HepG2 (cell line): ENCODE measurements around the gene ZNF839. TPM values are rescaled to one million over a fixed set of nuclear protein-coding genes. Genes with fewer than 3 reads are reported as not detected.
A peak's percentile ranks its signal among the peaks of the same experiment; 100 is the strongest.

Source experiments
- FOXA1 ChIP-seq, 2 experiments: fragments of 450-650 bp in 1 of 2; sonication (generic) in 1 of 2; formaldehyde crosslinking in 1 of 2; IDR thresholded peaks; 2 replicates each; pipeline versions ENCODE4 v1.4.0 to v1.6.1; 2016 to 2020; ENCODE audit warnings: missing genetic modification reagents in 1 of 2
- ISL2 ChIP-seq: sonication (generic); formaldehyde crosslinking; IDR thresholded peaks from 2 replicates; pipeline ENCODE4 v1.5.0; 2020; ENCODE audit warnings: missing genetic modification reagents
- NCOA5 ChIP-seq: sonication (generic); formaldehyde crosslinking; IDR thresholded peaks from 2 replicates; pipeline ENCODE4 v1.4.0; 2020; ENCODE audit warnings: missing genetic modification reagents
- RERE ChIP-seq: IDR thresholded peaks from 2 replicates; pipeline ENCODE4 v1.6.1; 2016; ENCODE audit warnings: low read depth, missing genetic modification reagents, missing compliant biosample characterization
- THAP9 ChIP-seq: sonication (generic); formaldehyde crosslinking; IDR thresholded peaks from 2 replicates; pipeline ENCODE4; 2020; ENCODE audit warnings: missing genetic modification reagents, mild to moderate bottlenecking, borderline replicate concordance
- ZNF703 ChIP-seq: sonication (generic); formaldehyde crosslinking; IDR thresholded peaks from 2 replicates; pipeline ENCODE4 v1.5.1; 2020; ENCODE audit warnings: missing genetic modification reagents, mild to moderate bottlenecking, moderate library complexity, borderline replicate concordance
- polyA plus RNA-seq, 8 experiments: library from polyadenylated mRNA; depleted of rRNA in 3 of 8; stranded (reverse) in 7 of 8; unstranded in 1 of 8; fragments of >200 nt; fragmentation: Illumina TruSeq in 4 of 8; extraction: Trizol in 4 of 8; gene quantifications; 2 replicates each; pipeline versions ENCODE4 v1.2.1 to v1.2.3, GENCODE V29; 2011 to 2016; ENCODE audit warnings: low read depth in 4 of 8, missing spikeins in 1 of 8, mixed read lengths in 1 of 8; ENCODE audit not compliant: insufficient read depth in 1 of 8
- total RNA-seq, 5 experiments: library from RNA; depleted of rRNA; stranded (reverse); fragments of >200 nt; fragmentation: Illumina TruSeq; extraction: Trizol; gene quantifications; 2 replicates each; pipeline ENCODE4 v1.2.3, GENCODE V29; 2016; ENCODE audit warnings: low read depth in 1 of 5

ZNF839 gene
- total and polyA plus RNA-seq, 2 of the 13 experiments (the other 11 are each of a cell fraction or from before 2014, with no cell fraction given): 11.1 to 12.8 TPM

- TF ChIP-seq THAP9 (CRISPR knock-in tag) (peak; percentile 52; the same call in 1 of the 2 replicates), ZNF703 (CRISPR knock-in tag) (no peak), RERE (CRISPR knock-in tag) (no peak), FOXA1 (IDR thresholded peaks at IDR 0.05) (no peak), FOXA1 (CRISPR knock-in tag; IDR thresholded peaks at IDR 0.05) (peak; percentile 92), ISL2 (CRISPR knock-in tag) (no peak), NCOA5 (CRISPR knock-in tag) (no peak)
Observed at GRCh38 chr14:102304611-102305506, 14.7 kb upstream of the ZNF839 start, which contains the start of gene MOK (continued).
